ENCODE data around the gene SPTBN1. TPM values are rescaled to one million over a fixed set of nuclear protein-coding genes. Genes with fewer than 3 reads are reported as not detected.

Gene SPTBN1
- total RNA-seq, 2 donors from 2014 or later: 415 to 524 TPM

DNA sequence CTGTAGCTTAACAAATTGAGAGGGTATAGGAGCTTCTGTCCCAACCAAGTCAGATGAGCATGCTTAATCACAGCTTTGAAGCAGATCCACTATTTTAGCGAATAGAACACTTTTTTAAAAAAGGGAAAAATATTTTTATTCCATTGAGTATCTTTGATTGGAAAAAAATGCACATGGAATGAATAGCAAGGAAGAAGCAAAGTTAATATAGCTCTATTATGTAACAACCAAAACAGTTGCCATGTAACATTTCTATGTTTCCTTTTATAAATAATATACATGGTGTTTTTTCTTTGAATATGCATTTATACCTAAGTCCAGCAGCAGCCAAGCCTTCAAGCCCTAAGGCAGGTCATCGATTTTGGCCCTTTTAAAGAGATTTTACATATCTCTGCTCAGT, 21.4 kb upstream of the SPTBN1 start:
- H3K4me1 ChIP-seq (ENCODE audit: control insufficient read depth in 1 of 2, low read depth in 2 of 2): peaks cover 10 to 57% of the 10 kb centered on the region in 2 donors
- H3K4me3 ChIP-seq: no peak overlapping the region
- TF ChIP-seq, protein P1, sequence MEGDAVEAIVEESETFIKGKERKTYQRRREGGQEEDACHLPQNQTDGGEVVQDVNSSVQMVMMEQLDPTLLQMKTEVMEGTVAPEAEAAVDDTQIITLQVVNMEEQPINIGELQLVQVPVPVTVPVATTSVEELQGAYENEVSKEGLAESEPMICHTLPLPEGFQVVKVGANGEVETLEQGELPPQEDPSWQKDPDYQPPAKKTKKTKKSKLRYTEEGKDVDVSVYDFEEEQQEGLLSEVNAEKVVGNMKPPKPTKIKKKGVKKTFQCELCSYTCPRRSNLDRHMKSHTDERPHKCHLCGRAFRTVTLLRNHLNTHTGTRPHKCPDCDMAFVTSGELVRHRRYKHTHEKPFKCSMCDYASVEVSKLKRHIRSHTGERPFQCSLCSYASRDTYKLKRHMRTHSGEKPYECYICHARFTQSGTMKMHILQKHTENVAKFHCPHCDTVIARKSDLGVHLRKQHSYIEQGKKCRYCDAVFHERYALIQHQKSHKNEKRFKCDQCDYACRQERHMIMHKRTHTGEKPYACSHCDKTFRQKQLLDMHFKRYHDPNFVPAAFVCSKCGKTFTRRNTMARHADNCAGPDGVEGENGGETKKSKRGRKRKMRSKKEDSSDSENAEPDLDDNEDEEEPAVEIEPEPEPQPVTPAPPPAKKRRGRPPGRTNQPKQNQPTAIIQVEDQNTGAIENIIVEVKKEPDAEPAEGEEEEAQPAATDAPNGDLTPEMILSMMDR (IDR thresholded peaks at IDR 0.05): no peak
- no peak overlapping the region for H3K27ac ChIP-seq
- no peak for DNase-seq (ENCODE audit: low spot score)
- no peak for ATAC-seq (ENCODE audit: insufficient number of reproducible peaks, low FRiP score, low read depth)
- no peaks in the 10 kb centered on the region for H3K9me3 ChIP-seq
- H3K36me3 ChIP-seq: no peaks in the 10 kb centered on the region
- H3K27me3 ChIP-seq (replicated peaks; ENCODE audit: insufficient read depth): no peaks in the 10 kb centered on the region

DNA sequence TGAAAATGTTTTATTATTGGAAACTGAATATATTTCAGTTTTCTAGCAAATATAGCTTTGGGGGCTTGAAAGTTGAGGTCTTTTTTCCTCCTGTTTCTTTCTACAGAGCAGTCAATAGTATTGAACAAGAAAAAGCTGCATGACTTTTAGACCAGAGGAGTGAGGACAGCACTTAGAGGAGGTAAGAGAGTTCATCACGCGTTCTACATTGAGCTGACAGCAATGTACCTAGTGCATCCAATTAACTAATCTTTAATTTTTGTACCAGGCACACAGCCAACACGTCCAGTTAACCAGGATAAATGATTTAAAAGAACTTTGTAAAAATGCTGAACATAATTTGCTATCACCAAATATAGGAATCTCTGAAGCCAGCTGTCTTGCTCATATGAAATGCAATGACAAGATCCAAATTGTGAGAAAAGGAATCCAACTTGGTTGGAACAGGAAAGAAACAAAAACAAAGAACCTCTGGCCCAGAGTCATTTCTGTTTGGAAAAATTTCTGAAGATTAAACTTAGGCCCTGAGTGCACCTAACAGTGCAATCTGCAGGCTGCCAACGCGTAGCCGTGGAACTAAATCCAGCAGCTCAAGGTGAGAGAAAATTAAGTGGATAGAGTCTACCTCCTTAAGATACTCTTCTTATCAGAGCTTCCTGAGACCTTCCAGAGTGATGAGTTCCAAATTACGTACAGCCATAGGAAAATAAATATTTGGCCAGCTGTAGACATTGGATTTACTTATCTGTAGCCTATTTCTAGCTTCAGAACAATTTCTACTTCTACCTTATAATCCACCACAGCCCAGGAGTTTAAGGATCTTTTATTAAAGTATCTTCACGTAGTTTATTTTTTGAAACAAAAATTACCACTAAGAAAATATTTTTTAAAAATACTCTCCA, 20.6 kb upstream of the SPTBN1 start:
- Histone ChIP-seq H3K4me1 (ENCODE audit: control insufficient read depth in 1 of 2, low read depth in 2 of 2) (peaks cover 13 to 57% of the 10 kb centered on the region in 2 donors), H3K36me3 (no peaks in the 10 kb centered on the region), H3K27ac (peak overlapping the region in 1 of 2 donors; percentile 23), H3K27me3 (replicated peaks; ENCODE audit: insufficient read depth) (no peaks in the 10 kb centered on the region), H3K4me3 (no peak overlapping the region), H3K9me3 (no peaks in the 10 kb centered on the region)
- TF ChIP-seq, protein P1 (IDR thresholded peaks at IDR 0.05): no peak
- DNase-seq (ENCODE audit: low spot score) (no peak), ATAC-seq (ENCODE audit: insufficient number of reproducible peaks, low FRiP score, low read depth) (no peak)

DNA sequence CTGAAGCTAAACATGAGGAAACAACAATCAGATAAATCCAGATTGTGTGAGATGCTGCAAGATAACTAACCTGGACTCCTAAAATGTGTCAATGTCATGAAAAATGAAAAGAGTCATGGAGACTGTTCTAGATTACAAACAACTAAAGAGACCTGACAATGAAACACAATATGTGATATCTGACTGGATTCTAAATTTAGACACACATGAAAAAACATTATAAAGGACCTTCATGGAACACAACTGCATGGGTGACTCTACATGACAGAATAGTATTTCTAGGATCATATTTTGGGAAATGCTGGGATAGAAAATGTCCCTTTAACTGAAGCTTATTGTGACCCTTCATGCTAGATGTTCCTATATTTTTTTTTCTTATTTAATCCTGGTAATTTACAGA, 18.5 kb upstream of the SPTBN1 start:
- Histone ChIP-seq H3K4me3 (no peak overlapping the region), H3K27me3 (replicated peaks; ENCODE audit: insufficient read depth) (no peaks in the 10 kb centered on the region), H3K36me3 (no peaks in the 10 kb centered on the region), H3K27ac (no peak overlapping the region), H3K4me1 (ENCODE audit: control insufficient read depth in 1 of 2, low read depth in 2 of 2) (peaks cover 15 to 50% of the 10 kb centered on the region in 2 donors), H3K9me3 (no peaks in the 10 kb centered on the region)
- TF ChIP-seq, protein P1 (IDR thresholded peaks at IDR 0.05): no peak
- ATAC-seq (ENCODE audit: insufficient number of reproducible peaks, low FRiP score, low read depth) (no peak), DNase-seq (ENCODE audit: low spot score) (no peak)

DNA sequence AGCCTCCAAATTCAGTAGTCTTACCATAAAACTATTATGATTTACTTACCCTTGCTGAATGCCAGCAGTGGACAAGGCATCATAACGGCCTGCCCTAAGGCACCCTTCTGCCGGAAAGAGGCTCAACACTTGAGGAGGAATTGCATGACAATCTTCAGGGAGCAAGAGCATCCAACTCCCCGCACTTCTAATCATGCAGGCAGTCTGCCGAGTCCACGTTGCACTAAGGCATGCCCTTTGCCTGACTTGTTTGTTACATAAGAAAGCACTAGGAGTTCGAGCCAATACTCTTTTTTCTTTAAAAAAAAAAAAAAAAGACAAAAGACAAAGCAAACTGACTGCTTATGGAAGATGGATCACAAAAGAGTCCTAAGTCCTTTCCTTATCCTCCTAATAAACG, 17.9 kb upstream of the SPTBN1 start:
- ATAC-seq (ENCODE audit: insufficient number of reproducible peaks, low FRiP score, low read depth) (no peak), DNase-seq (ENCODE audit: low spot score) (no peak)
- Histone ChIP-seq H3K27ac (no peak overlapping the region), H3K4me3 (no peak overlapping the region), H3K9me3 (no peaks in the 10 kb centered on the region), H3K36me3 (no peaks in the 10 kb centered on the region), H3K27me3 (replicated peaks; ENCODE audit: insufficient read depth) (no peaks in the 10 kb centered on the region), H3K4me1 (ENCODE audit: control insufficient read depth in 1 of 2, low read depth in 2 of 2) (peaks cover 15 to 50% of the 10 kb centered on the region in 2 donors)
- TF ChIP-seq, protein P1 (IDR thresholded peaks at IDR 0.05): no peak

DNA sequence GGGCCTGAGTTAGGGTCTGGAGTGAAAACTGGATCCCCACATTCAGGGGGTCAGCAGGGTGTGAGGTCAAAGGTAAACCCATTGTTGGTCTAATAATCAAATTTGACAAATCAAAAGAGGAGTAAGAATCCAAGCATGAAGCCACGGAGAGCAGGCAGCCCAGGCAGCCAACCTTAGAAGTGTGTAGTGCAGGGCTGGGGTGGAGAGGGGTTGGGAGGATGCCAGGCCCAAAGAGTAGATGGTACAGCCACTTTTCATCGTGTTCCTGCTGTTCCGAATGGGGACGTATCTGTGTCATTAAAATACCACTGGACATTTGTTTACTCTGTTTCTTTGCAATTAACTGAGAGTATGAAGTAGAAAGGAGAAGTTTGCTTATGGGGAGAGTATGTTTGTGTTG, 16.5 kb upstream of the SPTBN1 start:
- DNase-seq (ENCODE audit: low spot score) (no peak), ATAC-seq (ENCODE audit: insufficient number of reproducible peaks, low FRiP score, low read depth) (no peak)
- no peaks in the 10 kb centered on the region for H3K36me3 ChIP-seq
- H3K4me1 ChIP-seq (ENCODE audit: control insufficient read depth in 1 of 2, low read depth in 2 of 2): peaks cover 15 to 50% of the 10 kb centered on the region in 2 donors
- H3K27ac ChIP-seq: peak overlapping the region; percentile 40 to 56
- TF ChIP-seq, protein P1 (IDR thresholded peaks at IDR 0.05): no peak
- H3K4me3 ChIP-seq: no peak overlapping the region
- H3K27me3 ChIP-seq (replicated peaks; ENCODE audit: insufficient read depth): no peaks in the 10 kb centered on the region
- H3K9me3 ChIP-seq: no peaks in the 10 kb centered on the region
